NCI-H774 (cell line): ENCODE data around the gene ABCB10.

Experiments used
- DNase-seq: peaks from one replicate; lab custom pipeline; 2025; lab: John Stamatoyannopoulos, UW

ABCB10 gene

GRCh38 chr1:229474509-229474908 is 84.0 kb downstream of the ABCB10 start:
- DNase-seq = no peak

GRCh38 chr1:229471175-229471574 is 87.3 kb downstream of the ABCB10 start:
- no peak for DNase-seq

GRCh38 chr1:229470406-229471043 is 88.0 kb downstream of the ABCB10 start:
- no peak for DNase-seq

- no peak for DNase-seq
Measured at GRCh38 chr1:229466887-229467286, 91.6 kb downstream of the ABCB10 start.
